Lung (tissue), 12 donors: ENCODE measurements around the gene NPVF. TPM values are rescaled to one million over a fixed set of nuclear protein-coding genes. Genes with fewer than 3 reads are reported as not detected.

Source experiments
- ATAC-seq: fragments of 200-7000 bp; cut with Tn5 transposase; one replicate; pipeline ENCODE4 v1.9.1; 2020; ENCODE audit warnings: moderate number of reproducible peaks; ENCODE audit not compliant: insufficient read depth, low FRiP score
- DNase-seq, 3 donors: peaks; one replicate each; pipeline ENCODE4 v3.0.0-alpha.2; 2013 to 2017
- H3K27ac ChIP-seq, 2 donors: one replicate each; pipeline ENCODE4 v1.5.1; 2013; ENCODE audit warnings: mild to moderate bottlenecking in 2 of 2, moderate library complexity in 2 of 2, control low read depth in 1 of 2, inconsistent platforms in 1 of 2, low read depth in 1 of 2, low read length in 1 of 2
- H3K27me3 ChIP-seq, 3 donors: one replicate each; pipeline ENCODE4 v1.5.1; 2013; ENCODE audit warnings: low read length in 2 of 3; ENCODE audit not compliant: control insufficient read depth in 3 of 3, insufficient read depth in 3 of 3
- H3K36me3 ChIP-seq, 4 donors: one replicate each; pipeline ENCODE4 v1.5.1; 2013; ENCODE audit warnings: low read length in 4 of 4, mild to moderate bottlenecking in 1 of 4, moderate library complexity in 1 of 4; ENCODE audit not compliant: control insufficient read depth in 4 of 4, insufficient read depth in 4 of 4
- H3K4me1 ChIP-seq, 5 donors: one replicate each; pipeline ENCODE4 v1.5.1; 2013; ENCODE audit warnings: low read length in 5 of 5, mild to moderate bottlenecking in 2 of 5, moderate library complexity in 1 of 5; ENCODE audit not compliant: control insufficient read depth in 5 of 5, insufficient read depth in 5 of 5
- H3K4me3 ChIP-seq: one replicate; pipeline ENCODE4 v1.5.1; 2013; ENCODE audit warnings: mild to moderate bottlenecking, control low read depth, moderate library complexity
- H3K9ac ChIP-seq, 2 donors: one replicate each; pipeline ENCODE4 v1.5.1; 2013; ENCODE audit warnings: low read length in 2 of 2, control low read depth in 1 of 2; ENCODE audit not compliant: insufficient read depth in 1 of 2
- H3K9me3 ChIP-seq, 4 donors: one replicate each; pipeline ENCODE4 v1.5.1; 2013; ENCODE audit warnings: low read length in 3 of 4, mild to moderate bottlenecking in 1 of 4, moderate library complexity in 1 of 4; ENCODE audit not compliant: control insufficient read depth in 4 of 4, insufficient read depth in 3 of 4
- WGBS, 2 donors: extraction: QIAGEN DNeasy Blood & Tissue Kit; methylation state at CpG; one replicate each; pipeline ENCODE4 v1.1.7; 2013; 5-methylcytosine and 5-hydroxymethylcytosine counted together
- polyA plus RNA-seq, 2 donors: library from polyadenylated mRNA; stranded (reverse); fragments of 200-250 nt; gene quantifications; one replicate each; pipeline ENCODE4 v1.2.1, GENCODE V29; 2013
- total RNA-seq, 2 donors: library from RNA; depleted of rRNA in 1 of 2; stranded (reverse); fragments of >200 nt in 1 of 2; gene quantifications; one replicate each; pipeline ENCODE4 v1.2.1, GENCODE V29; 2014 to 2021
- TF ChIP-seq, protein P1 (sequence below): IDR thresholded peaks from 2 replicates; pipeline ENCODE4 v1.5.1; 2012; ENCODE audit warnings: mild to moderate bottlenecking; ENCODE audit errors: control extremely low read depth, extremely low read depth
- donor health status: control.
- donor health status: control.
- donor health status: Bipolar disorder and iron deficiency.
- donor health status: healthy.
- donor health status: DM: yes; HTN: yes; CAD: no.

NPVF gene
- total and polyA plus RNA-seq, 4 donors, result not detected

DNA sequence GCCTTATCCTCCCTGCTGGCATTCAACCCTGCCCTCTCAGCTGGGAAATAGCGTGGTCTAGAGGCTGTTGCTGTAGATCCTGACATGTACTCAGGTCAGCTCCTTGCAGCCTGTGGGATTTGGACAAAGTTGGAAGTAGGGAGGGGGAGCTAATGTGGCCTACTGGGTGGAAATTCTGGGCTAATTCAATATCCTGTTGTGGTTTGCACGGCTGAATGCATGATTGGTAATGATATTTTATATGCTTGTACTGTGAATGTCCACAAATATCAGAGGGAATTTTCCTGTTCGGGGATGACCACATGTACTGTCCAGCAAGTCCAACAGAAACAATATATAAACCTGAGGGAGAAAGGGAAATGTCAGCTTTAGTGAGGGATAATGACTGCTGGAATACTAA lies 22.1 kb upstream of the NPVF start:
- Histone ChIP-seq H3K36me3 (no peaks in the 10 kb centered on the region), H3K4me3 (no peak overlapping the region), H3K4me1 (peaks cover 0 to under 1% (median 0%) of the 10 kb centered on the region in 5 donors), H3K9ac (no peak overlapping the region), H3K27ac (no peak overlapping the region), H3K9me3 (no peaks in the 10 kb centered on the region), H3K27me3 (no peaks in the 10 kb centered on the region)
- no peak for ATAC-seq
- TF ChIP-seq, protein P1, sequence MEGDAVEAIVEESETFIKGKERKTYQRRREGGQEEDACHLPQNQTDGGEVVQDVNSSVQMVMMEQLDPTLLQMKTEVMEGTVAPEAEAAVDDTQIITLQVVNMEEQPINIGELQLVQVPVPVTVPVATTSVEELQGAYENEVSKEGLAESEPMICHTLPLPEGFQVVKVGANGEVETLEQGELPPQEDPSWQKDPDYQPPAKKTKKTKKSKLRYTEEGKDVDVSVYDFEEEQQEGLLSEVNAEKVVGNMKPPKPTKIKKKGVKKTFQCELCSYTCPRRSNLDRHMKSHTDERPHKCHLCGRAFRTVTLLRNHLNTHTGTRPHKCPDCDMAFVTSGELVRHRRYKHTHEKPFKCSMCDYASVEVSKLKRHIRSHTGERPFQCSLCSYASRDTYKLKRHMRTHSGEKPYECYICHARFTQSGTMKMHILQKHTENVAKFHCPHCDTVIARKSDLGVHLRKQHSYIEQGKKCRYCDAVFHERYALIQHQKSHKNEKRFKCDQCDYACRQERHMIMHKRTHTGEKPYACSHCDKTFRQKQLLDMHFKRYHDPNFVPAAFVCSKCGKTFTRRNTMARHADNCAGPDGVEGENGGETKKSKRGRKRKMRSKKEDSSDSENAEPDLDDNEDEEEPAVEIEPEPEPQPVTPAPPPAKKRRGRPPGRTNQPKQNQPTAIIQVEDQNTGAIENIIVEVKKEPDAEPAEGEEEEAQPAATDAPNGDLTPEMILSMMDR, result no peak
- 78 to 85% methylated on average over 3 of the region's 3 CpGs for WGBS, 2 donors
- DNase-seq, result no peak

DNA sequence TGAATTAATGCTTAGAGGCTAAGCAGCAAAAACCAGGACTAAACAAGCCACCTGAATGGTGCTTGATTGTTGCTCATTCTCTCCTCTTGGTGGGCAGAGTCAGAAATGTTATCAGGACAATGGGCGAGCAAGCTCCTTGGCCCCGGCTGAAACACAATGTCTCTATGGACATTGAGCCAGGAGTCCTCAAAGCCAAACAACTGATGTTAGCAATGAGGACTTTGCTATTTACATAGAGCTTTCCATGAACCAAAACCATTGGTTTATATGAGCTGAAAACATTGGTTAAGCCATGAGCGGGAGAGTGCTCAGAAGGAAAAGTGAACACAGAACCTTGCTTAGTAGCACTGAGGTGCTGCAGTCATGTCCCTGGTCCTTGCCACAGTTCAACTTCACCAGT lies 21.5 kb upstream of the NPVF start:
- no peak for ATAC-seq
- Histone ChIP-seq H3K4me1 (peaks cover 0 to 3% (median 0%) of the 10 kb centered on the region in 5 donors), H3K9ac (no peak overlapping the region), H3K4me3 (no peak overlapping the region), H3K27ac (no peak overlapping the region), H3K36me3 (no peaks in the 10 kb centered on the region), H3K27me3 (no peaks in the 10 kb centered on the region), H3K9me3 (no peaks in the 10 kb centered on the region)
- WGBS, 2 donors, result 95 to 97% methylated on average over 3 of the region's 3 CpGs
- TF ChIP-seq, protein P1, result no peak
- DNase-seq, result no peak

DNA sequence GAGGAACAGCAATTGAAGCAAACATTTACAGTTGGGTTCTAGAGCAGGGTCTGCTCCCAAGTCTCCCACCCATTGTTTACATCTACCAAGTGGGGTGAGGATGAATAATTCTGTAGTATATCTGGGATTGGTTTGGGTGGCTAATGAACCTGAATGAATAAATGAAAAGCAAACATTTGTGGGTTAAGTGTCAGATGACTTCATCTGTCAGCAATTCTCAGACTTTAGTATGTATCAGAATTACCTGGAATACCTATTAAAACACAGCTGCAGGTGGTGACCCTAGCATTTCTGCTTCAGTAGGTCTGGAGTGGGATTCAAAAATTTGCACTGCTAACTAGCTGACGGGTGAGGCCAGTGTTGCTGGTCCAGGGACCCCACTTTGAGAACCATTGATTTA lies 18.0 kb upstream of the NPVF start:
- no peak for DNase-seq

More for the DNA sequence above, 18.0 kb upstream of the NPVF start:
- no peak overlapping the region for H3K9ac ChIP-seq
- no peaks in the 10 kb centered on the region for H3K27me3 ChIP-seq
- H3K36me3 ChIP-seq, result no peaks in the 10 kb centered on the region
- H3K27ac ChIP-seq, result no peak overlapping the region
- TF ChIP-seq, protein P1, result no peak
- peaks cover 0 to 12% (median 0%) of the 10 kb centered on the region in 5 donors for H3K4me1 ChIP-seq
- WGBS, 2 donors, result 84 to 92% methylated on average over 1 of the region's 1 CpG
- no peaks in the 10 kb centered on the region for H3K9me3 ChIP-seq
- ATAC-seq, result no peak
- H3K4me3 ChIP-seq, result no peak overlapping the region
